Panc1 (cell line): ENCODE data around the gene CD274. TPM values are rescaled to one million over a fixed set of nuclear protein-coding genes. Genes with fewer than 3 reads are reported as not detected.

ENCODE experiments used
- ATAC-seq: fragments of 200-7000 bp; cut with Tn5 transposase; 2 replicates; pipeline ENCODE4 v1.9.1; 2020; ENCODE audit warnings: mild to moderate bottlenecking, moderate library complexity
- BruUV-seq: library from RNA; stranded (reverse); fragments of 400-500 nt; replicated peaks from 2 replicates; lab custom pipeline; 2021; lab: Mats Ljungman, UMichigan
- CTCF ChIA-PET: fragments of 300-600 bp; sonication (Branson Sonifier 250); formaldehyde crosslinking; loops from one replicate; lab custom pipeline; 2022; ENCODE audit warnings: antibody characterized with exemption; lab: Charles Lee
- POLR2A ChIA-PET: fragments of 300-600 bp; sonication (Branson Sonifier 250); formaldehyde crosslinking; loops from one replicate; lab custom pipeline; 2022; ENCODE audit warnings: antibody characterized with exemption; lab: Charles Lee
- DNase-seq: peaks from one replicate; pipeline ENCODE4 v3.0.0-alpha.2; 2010; ENCODE audit warnings: low read depth, low spot score
- H3K27ac ChIP-seq: 2 replicates; pipeline ENCODE4 v1.5.1; 2011; ENCODE audit warnings: mild to moderate bottlenecking, low read length, inconsistent platforms
- H3K27me3 ChIP-seq: fragments of 200-500 bp; sonication (Bioruptor generic); 2 replicates; pipeline ENCODE4 v1.6.0; 2014; ENCODE audit warnings: low read length, inconsistent platforms; ENCODE audit not compliant: control insufficient read depth, insufficient read depth
- H3K36me3 ChIP-seq: fragments of 200-500 bp; sonication (Bioruptor generic); 2 replicates; pipeline ENCODE4 v1.5.1; 2014; ENCODE audit warnings: inconsistent platforms, mild to moderate bottlenecking, low read length, moderate library complexity; ENCODE audit not compliant: control insufficient read depth, insufficient read depth
- H3K4me1 ChIP-seq: 2 replicates; pipeline ENCODE4 v1.5.1; 2011; ENCODE audit warnings: inconsistent platforms, mild to moderate bottlenecking, low read length, moderate library complexity; ENCODE audit not compliant: control insufficient read depth, insufficient read depth
- H3K4me3 ChIP-seq, 2 experiments: 2 replicates each; pipeline ENCODE4 v1.5.1; 2011 to 2012; ENCODE audit warnings: low read depth in 2 of 2, low read length in 2 of 2, mild to moderate bottlenecking in 2 of 2, inconsistent platforms in 1 of 2, moderate library complexity in 1 of 2
- H3K9me3 ChIP-seq: fragments of 200-500 bp; sonication (Bioruptor generic); 2 replicates; pipeline ENCODE4 v1.5.1; 2014; ENCODE audit warnings: low read depth, mild to moderate bottlenecking, inconsistent platforms, low read length, moderate library complexity; ENCODE audit not compliant: control insufficient read depth, insufficient read depth
- POLR2AphosphoS5 ChIP-seq: IDR thresholded peaks from 2 replicates; pipeline ENCODE4 v1.6.1; 2012; ENCODE audit warnings: mild to moderate bottlenecking, low read depth, low read length, moderate library complexity
- SIN3A ChIP-seq: IDR thresholded peaks from 2 replicates; pipeline ENCODE4 v1.6.1; 2012; ENCODE audit warnings: low read depth, mild to moderate bottlenecking, low read length, moderate library complexity, borderline replicate concordance; ENCODE audit not compliant: insufficient read depth
- TCF7L2 ChIP-seq: IDR thresholded peaks from 2 replicates; pipeline ENCODE4 v1.6.1; 2011; ENCODE audit warnings: mild to moderate bottlenecking, low read depth, low read length, inconsistent platforms
- in situ Hi-C: cut with HindIII; loops from 2 replicates; pipeline ENCODE4 v1.10.0; 2016; ENCODE audit warnings: low sequenced_read_pairs, low pct_unique_long_range_greater_than_20kb
- intact Hi-C: fragments of 100-400 bp; cut with micrococcal nuclease; formaldehyde crosslinking; loops from one replicate; pipeline ENCODE4 v1.10.0; 2022; ENCODE audit not compliant: unreplicated experiment
- total RNA-seq: library from RNA; stranded (reverse); gene quantifications from one replicate; pipeline ENCODE4 v1.2.1, GENCODE V29; 2021; ENCODE audit not compliant: unreplicated experiment
- TF ChIP-seq, protein P1 (sequence below): fragments of 450-650 bp; IDR thresholded peaks from 2 replicates; pipeline ENCODE4 v1.5.1; 2017; ENCODE audit warnings: mild to moderate bottlenecking
- TF ChIP-seq, protein P2 (sequence below), 2 experiments: IDR thresholded peaks; 2 replicates each; pipeline ENCODE4 v1.6.1; 2011 to 2012; ENCODE audit warnings: low read depth in 2 of 2, control low read depth in 1 of 2, low read length in 1 of 2, mild to moderate bottlenecking in 1 of 2, moderate library complexity in 1 of 2; ENCODE audit not compliant: insufficient read depth in 1 of 2

The CD274 gene
- total RNA-seq, 1 experiment from 2014 or later, result 0.21 TPM

DNA sequence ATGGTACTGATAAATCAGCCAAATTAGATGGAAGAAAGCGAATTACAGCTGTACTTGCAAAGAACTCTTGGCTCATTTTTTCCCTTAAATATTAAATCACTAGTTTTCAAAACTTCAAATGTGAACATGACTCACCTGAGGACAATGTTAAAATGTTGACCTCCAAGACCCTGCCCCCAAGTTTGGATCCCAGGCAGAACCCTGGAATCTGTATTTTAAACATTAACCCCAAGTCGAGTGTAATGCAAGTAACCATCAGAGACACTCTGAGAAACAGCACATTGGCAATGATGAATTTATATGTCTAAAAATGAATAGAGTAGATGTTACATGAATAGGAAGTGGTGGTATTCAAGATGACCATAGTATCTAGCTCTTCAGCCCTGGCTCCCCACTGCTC lies 2.3 kb upstream of the CD274 start:
- ChIA-PET POLR2A (no interaction called here), CTCF (no interaction called here)
- Histone ChIP-seq H3K4me1 (no peaks in the 10 kb centered on the region), H3K9me3 (no peaks in the 10 kb centered on the region), H3K4me3 (no peak overlapping the region), H3K27me3 (no peaks in the 10 kb centered on the region), H3K36me3 (no peaks in the 10 kb centered on the region), H3K27ac (no peak overlapping the region)
- in situ Hi-C loops, result no loop called here
- DNase-seq, result no peak
- ATAC-seq, result no peak
- TF ChIP-seq TCF7L2 (no peak), POLR2AphosphoS5 (no peak), SIN3A (no peak)
- TF ChIP-seq, protein P1, sequence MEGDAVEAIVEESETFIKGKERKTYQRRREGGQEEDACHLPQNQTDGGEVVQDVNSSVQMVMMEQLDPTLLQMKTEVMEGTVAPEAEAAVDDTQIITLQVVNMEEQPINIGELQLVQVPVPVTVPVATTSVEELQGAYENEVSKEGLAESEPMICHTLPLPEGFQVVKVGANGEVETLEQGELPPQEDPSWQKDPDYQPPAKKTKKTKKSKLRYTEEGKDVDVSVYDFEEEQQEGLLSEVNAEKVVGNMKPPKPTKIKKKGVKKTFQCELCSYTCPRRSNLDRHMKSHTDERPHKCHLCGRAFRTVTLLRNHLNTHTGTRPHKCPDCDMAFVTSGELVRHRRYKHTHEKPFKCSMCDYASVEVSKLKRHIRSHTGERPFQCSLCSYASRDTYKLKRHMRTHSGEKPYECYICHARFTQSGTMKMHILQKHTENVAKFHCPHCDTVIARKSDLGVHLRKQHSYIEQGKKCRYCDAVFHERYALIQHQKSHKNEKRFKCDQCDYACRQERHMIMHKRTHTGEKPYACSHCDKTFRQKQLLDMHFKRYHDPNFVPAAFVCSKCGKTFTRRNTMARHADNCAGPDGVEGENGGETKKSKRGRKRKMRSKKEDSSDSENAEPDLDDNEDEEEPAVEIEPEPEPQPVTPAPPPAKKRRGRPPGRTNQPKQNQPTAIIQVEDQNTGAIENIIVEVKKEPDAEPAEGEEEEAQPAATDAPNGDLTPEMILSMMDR, result no peak
- TF ChIP-seq, protein P2, sequence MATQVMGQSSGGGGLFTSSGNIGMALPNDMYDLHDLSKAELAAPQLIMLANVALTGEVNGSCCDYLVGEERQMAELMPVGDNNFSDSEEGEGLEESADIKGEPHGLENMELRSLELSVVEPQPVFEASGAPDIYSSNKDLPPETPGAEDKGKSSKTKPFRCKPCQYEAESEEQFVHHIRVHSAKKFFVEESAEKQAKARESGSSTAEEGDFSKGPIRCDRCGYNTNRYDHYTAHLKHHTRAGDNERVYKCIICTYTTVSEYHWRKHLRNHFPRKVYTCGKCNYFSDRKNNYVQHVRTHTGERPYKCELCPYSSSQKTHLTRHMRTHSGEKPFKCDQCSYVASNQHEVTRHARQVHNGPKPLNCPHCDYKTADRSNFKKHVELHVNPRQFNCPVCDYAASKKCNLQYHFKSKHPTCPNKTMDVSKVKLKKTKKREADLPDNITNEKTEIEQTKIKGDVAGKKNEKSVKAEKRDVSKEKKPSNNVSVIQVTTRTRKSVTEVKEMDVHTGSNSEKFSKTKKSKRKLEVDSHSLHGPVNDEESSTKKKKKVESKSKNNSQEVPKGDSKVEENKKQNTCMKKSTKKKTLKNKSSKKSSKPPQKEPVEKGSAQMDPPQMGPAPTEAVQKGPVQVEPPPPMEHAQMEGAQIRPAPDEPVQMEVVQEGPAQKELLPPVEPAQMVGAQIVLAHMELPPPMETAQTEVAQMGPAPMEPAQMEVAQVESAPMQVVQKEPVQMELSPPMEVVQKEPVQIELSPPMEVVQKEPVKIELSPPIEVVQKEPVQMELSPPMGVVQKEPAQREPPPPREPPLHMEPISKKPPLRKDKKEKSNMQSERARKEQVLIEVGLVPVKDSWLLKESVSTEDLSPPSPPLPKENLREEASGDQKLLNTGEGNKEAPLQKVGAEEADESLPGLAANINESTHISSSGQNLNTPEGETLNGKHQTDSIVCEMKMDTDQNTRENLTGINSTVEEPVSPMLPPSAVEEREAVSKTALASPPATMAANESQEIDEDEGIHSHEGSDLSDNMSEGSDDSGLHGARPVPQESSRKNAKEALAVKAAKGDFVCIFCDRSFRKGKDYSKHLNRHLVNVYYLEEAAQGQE (IDR thresholded peaks at IDR 0.05; ENCODE audit: insufficient read depth in 1 of 2, low read depth in 2 of 2, low read length in 1 of 2), result no peak
- intact Hi-C loops, result no loop called here
- BruUV-seq, result no TSS peak

GRCh38 chr9:5448461-5449435 lies 1.6 kb upstream of the CD274 start:
- Histone ChIP-seq H3K36me3 (no peaks in the 10 kb centered on the region), H3K27ac (no peak overlapping the region), H3K9me3 (no peaks in the 10 kb centered on the region), H3K4me3 (no peak overlapping the region), H3K27me3 (no peaks in the 10 kb centered on the region), H3K4me1 (no peaks in the 10 kb centered on the region)
- no peak for DNase-seq
- POLR2A ChIA-PET, result no interaction called here
- no peak for ATAC-seq
- no TSS peak for BruUV-seq
- intact Hi-C loops (no loop called here), in situ Hi-C loops (no loop called here)
- TF ChIP-seq, protein P2 (IDR thresholded peaks at IDR 0.05; ENCODE audit: insufficient read depth in 1 of 2, low read depth in 2 of 2, low read length in 1 of 2), result no peak
- TF ChIP-seq SIN3A (no peak), POLR2AphosphoS5 (no peak), TCF7L2 (no peak)
- TF ChIP-seq, protein P1, result no peak
- CTCF ChIA-PET, result no interaction called here
